Uterus (tissue), 4 donors: ENCODE measurements around the gene VASH2. TPM values are rescaled to one million over a fixed set of nuclear protein-coding genes. Genes with fewer than 3 reads are reported as not detected.
"Not testable (repeated sequence)": the region's sequence is repeated elsewhere in the genome, so short reads cannot be mapped to it uniquely, and the experiment has no call there.

Source experiments
- DNase-seq, 2 donors: peaks; one replicate each; pipeline ENCODE4 v3.0.0-alpha.2; 2019 to 2020
- H3K27ac ChIP-seq, 2 donors: fragments of 200-600 bp; sonication (generic); 1 replicate in 1 of 2; 2 replicates in 1 of 2; pipeline ENCODE4 v1.5.1; 2016 to 2018
- H3K27me3 ChIP-seq, 2 donors: fragments of 200-600 bp; sonication (generic); one replicate each; pipeline ENCODE4 v1.5.1; 2018 to 2019; ENCODE audit warnings: control low read depth in 1 of 2
- H3K36me3 ChIP-seq, 2 donors: fragments of 200-600 bp; sonication (generic); one replicate each; pipeline ENCODE4 v1.5.1; 2019; ENCODE audit warnings: control low read depth in 1 of 2
- H3K4me1 ChIP-seq, 2 donors: fragments of 200-600 bp; sonication (generic); one replicate each; pipeline ENCODE4 v1.5.1; 2018 to 2019; ENCODE audit warnings: control low read depth in 1 of 2
- H3K4me3 ChIP-seq, 2 donors: fragments of 200-600 bp; sonication (generic); 1 replicate in 1 of 2; 2 replicates in 1 of 2; pipeline ENCODE4 v1.5.1; 2018 to 2019; ENCODE audit warnings: mild to moderate bottlenecking in 1 of 2
- H3K9me3 ChIP-seq, 2 donors: fragments of 200-600 bp; sonication (generic); one replicate each; pipeline ENCODE4 v1.5.1; 2019; ENCODE audit warnings: control low read depth in 1 of 2
- POLR2A ChIP-seq, 2 donors: fragments of 450-650 bp; IDR thresholded peaks; one replicate each; pipeline ENCODE4 v1.6.1; 2016; ENCODE audit warnings: antibody characterized with exemption in 2 of 2, mild to moderate bottlenecking in 1 of 2, moderate library complexity in 1 of 2
- intact Hi-C: fragments of 100-400 bp; cut with DNase I; formaldehyde crosslinking; loops from one replicate; pipeline ENCODE4 v1.15.1; 2023; ENCODE audit warnings: low total_unique reads
- total RNA-seq, 4 donors: library from RNA; depleted of rRNA in 3 of 4; stranded (reverse); fragments of >200 nt in 3 of 4; gene quantifications; one replicate each; pipeline versions ENCODE4 v1.1.0 to v1.2.4, GENCODE V29; 2014 to 2023
- TF ChIP-seq, protein P1 (sequence below), 4 experiments: fragments of 200-600 bp in 2 of 4; fragments of 450-650 bp in 2 of 4; sonication (generic) in 2 of 4; IDR thresholded peaks; one replicate each; pipeline ENCODE4 v1.5.1; 2016 to 2019; ENCODE audit warnings: antibody characterized with exemption in 4 of 4, mild to moderate bottlenecking in 2 of 4, moderate library complexity in 1 of 4
- donor health status: DM: yes; HTN: yes; CAD: no.

VASH2 gene
- total RNA-seq, 4 donors from 2014 or later: under 0.01 to 17.2 (median 1.1) TPM

DNA sequence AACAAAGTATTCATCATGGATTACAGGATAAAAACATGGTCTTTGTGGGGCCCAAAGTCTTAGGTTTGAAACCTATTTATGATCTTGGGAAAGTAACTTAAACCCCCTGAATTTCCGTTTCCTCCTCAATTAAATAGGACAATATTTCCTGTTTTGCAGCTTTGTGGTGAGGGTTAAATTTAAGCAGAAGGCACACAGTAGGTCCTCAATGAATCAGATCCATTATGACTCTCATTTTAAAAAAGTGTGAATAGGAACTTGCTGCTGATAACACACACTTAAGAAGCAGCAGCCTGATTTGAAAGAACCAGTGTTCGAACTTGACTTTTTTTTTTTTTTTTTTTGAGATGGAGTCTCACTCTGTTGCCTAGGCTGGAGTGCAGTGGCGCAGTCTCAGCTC, 41.4 kb upstream of the VASH2 start:
- intact Hi-C loops: no loop called here
- H3K9me3 ChIP-seq: no peaks in the 10 kb centered on the region
- no peaks in the 10 kb centered on the region for H3K27me3 ChIP-seq
- no peaks in the 10 kb centered on the region for H3K4me1 ChIP-seq
- TF ChIP-seq POLR2A (IDR thresholded peaks at IDR 0.05): no peak
- TF ChIP-seq, protein P1, sequence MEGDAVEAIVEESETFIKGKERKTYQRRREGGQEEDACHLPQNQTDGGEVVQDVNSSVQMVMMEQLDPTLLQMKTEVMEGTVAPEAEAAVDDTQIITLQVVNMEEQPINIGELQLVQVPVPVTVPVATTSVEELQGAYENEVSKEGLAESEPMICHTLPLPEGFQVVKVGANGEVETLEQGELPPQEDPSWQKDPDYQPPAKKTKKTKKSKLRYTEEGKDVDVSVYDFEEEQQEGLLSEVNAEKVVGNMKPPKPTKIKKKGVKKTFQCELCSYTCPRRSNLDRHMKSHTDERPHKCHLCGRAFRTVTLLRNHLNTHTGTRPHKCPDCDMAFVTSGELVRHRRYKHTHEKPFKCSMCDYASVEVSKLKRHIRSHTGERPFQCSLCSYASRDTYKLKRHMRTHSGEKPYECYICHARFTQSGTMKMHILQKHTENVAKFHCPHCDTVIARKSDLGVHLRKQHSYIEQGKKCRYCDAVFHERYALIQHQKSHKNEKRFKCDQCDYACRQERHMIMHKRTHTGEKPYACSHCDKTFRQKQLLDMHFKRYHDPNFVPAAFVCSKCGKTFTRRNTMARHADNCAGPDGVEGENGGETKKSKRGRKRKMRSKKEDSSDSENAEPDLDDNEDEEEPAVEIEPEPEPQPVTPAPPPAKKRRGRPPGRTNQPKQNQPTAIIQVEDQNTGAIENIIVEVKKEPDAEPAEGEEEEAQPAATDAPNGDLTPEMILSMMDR (IDR thresholded peaks at IDR 0.05): no peak
- DNase-seq: no peak
- H3K4me3 ChIP-seq: no peak overlapping the region
- no peaks in the 10 kb centered on the region for H3K36me3 ChIP-seq
- H3K27ac ChIP-seq: no peak overlapping the region

DNA sequence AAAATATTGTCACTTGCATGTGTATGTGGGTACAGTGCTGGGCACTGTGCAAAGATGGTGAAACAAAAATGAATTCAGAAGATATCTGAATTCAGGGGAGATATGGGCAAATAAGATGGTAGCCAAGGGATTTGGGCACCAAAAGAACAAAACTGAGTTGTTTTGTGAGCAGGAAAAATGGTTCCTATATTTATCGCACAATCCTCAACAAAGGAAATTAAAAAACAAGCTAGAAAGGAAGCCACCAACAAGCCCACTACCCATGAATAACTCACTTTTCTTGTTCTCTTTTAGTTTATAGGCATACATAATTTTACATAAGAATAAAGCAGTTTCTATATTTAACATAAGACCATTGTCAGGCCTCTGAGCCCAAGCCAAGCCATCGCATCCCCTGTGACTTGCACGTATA, 40.7 kb upstream of the VASH2 start:
- intact Hi-C loops: no loop called here
- no peaks in the 10 kb centered on the region for H3K9me3 ChIP-seq
- H3K4me1 ChIP-seq: no peaks in the 10 kb centered on the region
- H3K4me3 ChIP-seq: no peak overlapping the region
- no peak for TF ChIP-seq POLR2A (IDR thresholded peaks at IDR 0.05)
- TF ChIP-seq, protein P1 (IDR thresholded peaks at IDR 0.05): no peak
- no peaks in the 10 kb centered on the region for H3K36me3 ChIP-seq
- no peak for DNase-seq
- H3K27me3 ChIP-seq: no peaks in the 10 kb centered on the region
- H3K27ac ChIP-seq: no peak overlapping the region

DNA sequence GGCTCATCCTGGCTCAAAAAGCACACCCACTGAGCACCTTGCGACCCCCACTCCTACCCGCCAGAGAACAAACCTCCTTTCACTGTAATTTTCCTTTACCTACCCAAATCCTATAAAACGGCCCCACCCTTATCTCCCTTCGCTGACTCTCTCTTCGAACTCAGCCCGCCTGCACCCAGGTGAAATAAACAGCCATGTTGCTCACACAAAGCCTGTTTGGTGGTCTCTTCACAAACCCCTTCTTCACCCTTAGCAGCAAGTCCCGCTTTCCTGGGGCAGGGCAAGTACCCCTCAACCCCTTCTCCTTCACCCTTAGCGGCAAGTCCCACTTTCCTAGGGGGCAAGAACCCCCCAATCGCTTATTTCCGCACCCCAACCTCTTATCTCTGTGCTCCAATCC, 40.1 kb upstream of the VASH2 start:
- intact Hi-C loops: not testable (repeated sequence)

DNA sequence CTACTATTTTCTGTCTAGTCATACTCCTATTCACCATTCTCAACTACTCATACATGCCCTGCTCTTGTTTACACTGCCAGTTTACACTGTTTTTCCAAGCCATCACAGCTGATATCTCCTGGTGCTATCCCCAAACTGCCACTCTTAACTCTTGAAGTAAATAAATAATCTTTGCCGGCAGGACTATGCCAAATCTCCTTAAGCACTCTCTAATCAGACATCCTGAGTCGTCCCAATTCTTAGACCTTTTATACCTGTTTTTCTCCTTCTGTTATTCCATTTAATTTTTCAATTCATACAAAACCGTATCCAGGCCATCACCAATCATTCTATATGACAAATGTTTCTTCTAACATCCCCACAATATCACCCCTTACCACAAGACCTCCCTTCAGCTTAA, 36.7 kb upstream of the VASH2 start:
- H3K27me3 ChIP-seq, DNase-seq, H3K4me1 ChIP-seq, H3K27ac ChIP-seq, intact Hi-C loops, H3K4me3 ChIP-seq, H3K9me3 ChIP-seq, H3K36me3 ChIP-seq: not testable (repeated sequence)

More for the DNA sequence above, 40.1 kb upstream of the VASH2 start:
- not testable (repeated sequence) for H3K9me3 ChIP-seq, H3K27me3 ChIP-seq, DNase-seq, H3K4me3 ChIP-seq, H3K36me3 ChIP-seq, H3K4me1 ChIP-seq, H3K27ac ChIP-seq

DNA sequence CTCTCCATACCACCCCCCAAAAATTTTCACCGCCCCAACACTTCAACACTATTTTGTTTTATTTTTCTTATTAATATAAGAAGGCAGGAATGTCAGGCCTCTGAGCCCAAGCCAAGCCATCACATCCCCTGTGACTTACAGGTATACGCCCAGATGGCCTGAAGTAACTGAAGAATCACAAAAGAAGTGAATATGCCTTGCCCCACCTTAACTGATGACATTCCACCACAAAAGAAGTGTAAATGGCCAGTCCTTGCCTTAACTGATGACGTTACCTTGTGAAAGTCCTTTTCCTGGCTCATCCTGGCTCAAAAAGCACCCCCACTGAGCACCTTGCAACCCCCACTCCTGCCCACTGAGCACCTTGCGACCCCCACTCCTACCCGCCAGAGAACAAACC, 36.2 kb upstream of the VASH2 start:
- H3K27ac ChIP-seq, H3K4me1 ChIP-seq, H3K4me3 ChIP-seq, H3K27me3 ChIP-seq, DNase-seq, H3K36me3 ChIP-seq, H3K9me3 ChIP-seq, intact Hi-C loops: not testable (repeated sequence)

DNA sequence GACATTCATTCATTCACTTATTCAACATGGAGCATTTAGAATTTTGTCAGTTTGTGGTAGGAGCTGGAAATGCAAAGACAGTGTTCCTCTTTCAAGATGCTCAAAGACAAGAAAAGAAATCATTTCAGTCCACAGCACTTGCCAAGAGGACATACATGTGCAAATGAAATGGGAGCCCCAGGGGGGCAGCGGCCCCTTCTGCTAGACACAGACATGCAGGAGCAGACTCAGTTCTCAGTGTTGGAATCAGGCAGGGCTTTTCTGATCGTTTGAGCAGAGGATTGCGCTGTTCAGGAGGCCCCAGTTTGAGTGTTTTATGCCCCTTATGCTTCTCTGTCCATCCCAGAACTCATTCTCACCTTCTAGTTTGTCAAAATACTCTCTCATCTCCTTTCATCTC, 35.6 kb upstream of the VASH2 start:
- no peak overlapping the region for H3K4me3 ChIP-seq
- no peaks in the 10 kb centered on the region for H3K9me3 ChIP-seq
- no peaks in the 10 kb centered on the region for H3K36me3 ChIP-seq
- H3K27ac ChIP-seq: no peak overlapping the region
- TF ChIP-seq, protein P1 (IDR thresholded peaks at IDR 0.05): no peak
- TF ChIP-seq POLR2A (IDR thresholded peaks at IDR 0.05): no peak
- DNase-seq: no peak
- no peaks in the 10 kb centered on the region for H3K4me1 ChIP-seq
- intact Hi-C loops: no loop called here
- H3K27me3 ChIP-seq: no peaks in the 10 kb centered on the region
